WERI-Rb-1 (cell line): ENCODE measurements around the gene ST14.

Source experiments
- DNase-seq: peaks from one replicate; pipeline ENCODE4 v3.0.0-alpha.2; 2020
- H3K27ac ChIP-seq: fragments of 250-450 bp; sonication (Bioruptor Pico); 2 replicates; pipeline ENCODE4 v1.5.1; 2020; ENCODE audit warnings: mild to moderate bottlenecking, moderate library complexity
- H3K27me3 ChIP-seq: fragments of 250-450 bp; sonication (Bioruptor Pico); 2 replicates; pipeline ENCODE4 v1.5.1; 2021; ENCODE audit warnings: mild to moderate bottlenecking, low read depth, moderate library complexity; ENCODE audit not compliant: insufficient read depth, severe bottlenecking
- H3K36me3 ChIP-seq: fragments of 250-450 bp; sonication (Bioruptor Pico); 2 replicates; pipeline ENCODE4 v1.5.1; 2020; ENCODE audit warnings: mild to moderate bottlenecking, moderate library complexity
- H3K4me3 ChIP-seq: 2 replicates; pipeline ENCODE4 v1.5.1; 2011; ENCODE audit warnings: low read depth, mild to moderate bottlenecking, control low read depth, low read length
- H3K9me3 ChIP-seq: fragments of 250-450 bp; sonication (Bioruptor Pico); 2 replicates; pipeline ENCODE4 v1.5.1; 2021; ENCODE audit warnings: mild to moderate bottlenecking, moderate library complexity; ENCODE audit not compliant: severe bottlenecking
- CTCF ChIP-seq: IDR thresholded peaks from 2 replicates; pipeline ENCODE4 v1.5.1; 2011; ENCODE audit warnings: low read depth, mild to moderate bottlenecking, control low read depth, inconsistent platforms, low read length

ST14 gene

GRCh38 chr11:130188047-130188446, 28.5 kb downstream of the ST14 start:
- H3K4me3 ChIP-seq = no peak overlapping the region
- no peaks in the 10 kb centered on the region for H3K27me3 ChIP-seq
- H3K27ac ChIP-seq = no peak overlapping the region
- no peaks in the 10 kb centered on the region for H3K36me3 ChIP-seq
- DNase-seq = no peak
- no peaks in the 10 kb centered on the region for H3K9me3 ChIP-seq
- TF ChIP-seq CTCF = no peak

- DNase-seq = no peak
- Histone ChIP-seq H3K27me3 (no peaks in the 10 kb centered on the region), H3K4me3 (no peak overlapping the region), H3K9me3 (no peaks in the 10 kb centered on the region), H3K27ac (no peak overlapping the region), H3K36me3 (no peaks in the 10 kb centered on the region)
- no peak for TF ChIP-seq CTCF
These were observed 29.2 kb downstream of the ST14 start for GRCh38 chr11:130188585-130189347.

- no peak overlapping the region for H3K4me3 ChIP-seq
- H3K9me3 ChIP-seq = no peaks in the 10 kb centered on the region
- H3K27ac ChIP-seq = no peak overlapping the region
- H3K36me3 ChIP-seq = no peaks in the 10 kb centered on the region
- no peak for TF ChIP-seq CTCF
- no peaks in the 10 kb centered on the region for H3K27me3 ChIP-seq
- no peak for DNase-seq
These were observed 30.1 kb downstream of the ST14 start for GRCh38 chr11:130189492-130190210.

- TF ChIP-seq CTCF = no peak
These were observed 30.8 kb downstream of the ST14 start for GRCh38 chr11:130190371-130190881.

GRCh38 chr11:130191896-130192295, 32.3 kb downstream of the ST14 start:
- no peaks in the 10 kb centered on the region for H3K36me3 ChIP-seq
- H3K9me3 ChIP-seq = no peaks in the 10 kb centered on the region
- TF ChIP-seq CTCF = no peak
- H3K4me3 ChIP-seq = no peak overlapping the region
- DNase-seq = no peak
- H3K27me3 ChIP-seq = no peaks in the 10 kb centered on the region
- no peak overlapping the region for H3K27ac ChIP-seq

More at GRCh38 chr11:130190371-130190881, 30.8 kb downstream of the ST14 start:
- H3K4me3 ChIP-seq = no peak overlapping the region
- DNase-seq = no peak
- H3K9me3 ChIP-seq = no peaks in the 10 kb centered on the region
- H3K27ac ChIP-seq = no peak overlapping the region
- no peaks in the 10 kb centered on the region for H3K27me3 ChIP-seq
- no peaks in the 10 kb centered on the region for H3K36me3 ChIP-seq
